ENCODE measurements around the gene ZNF467. TPM values are rescaled to one million over a fixed set of nuclear protein-coding genes. Genes with fewer than 3 reads are reported as not detected.

The ZNF467 gene
- total and polyA plus RNA-seq, 2 donors (not counting 3 experiments of a cell fraction or from before 2014, with no cell fraction given): 4.2 to 8.9 TPM

- BruUV-seq (replicated peaks): no TSS peak
- FAIRE-seq: no peak
Observed at GRCh38 chr7:149803551-149804074, 30.2 kb upstream of the ZNF467 start.

GRCh38 chr7:149802966-149803365, 29.6 kb upstream of the ZNF467 start:
- Histone ChIP-seq H3K4me2 (ENCODE audit: insufficient read depth, low read length) (no peak overlapping the region), H4K20me1 (replicated peaks; ENCODE audit: control insufficient read depth, extremely low read depth, insufficient read depth, low read length) (no peaks in the 10 kb centered on the region), H3K79me2 (ENCODE audit: control insufficient read depth, insufficient read depth, low read length) (no peaks in the 10 kb centered on the region), H2AFZ (ENCODE audit: low read depth, low read length) (no peak overlapping the region), H3K4me1 (ENCODE audit: control insufficient read depth, extremely low read depth, insufficient read depth, low read length) (no peaks in the 10 kb centered on the region), H3K36me3 (ENCODE audit: control insufficient read depth in 2 of 2, extremely low read depth in 1 of 2, insufficient read depth in 2 of 2, low read length in 2 of 2) (no peaks in the 10 kb centered on the region), H3K9ac (replicated peaks; ENCODE audit: extremely low read depth, insufficient read depth, low read length) (no peak overlapping the region), H3K9me1 (replicated peaks; ENCODE audit: control insufficient read depth, extremely low read depth, insufficient read depth, low read length) (no peaks in the 10 kb centered on the region), H3K4me3 (replicated peaks in 1 of 3; ENCODE audit: insufficient read depth in 1 of 3, low read depth in 1 of 3, low read length in 3 of 3) (no peak overlapping the region), H3K27me3 (ENCODE audit: control insufficient read depth in 2 of 2, insufficient read depth in 2 of 2, low read length in 2 of 2) (no peaks in the 10 kb centered on the region), H3K9me3 (replicated peaks; ENCODE audit: control insufficient read depth, insufficient read depth, low read length) (no peaks in the 10 kb centered on the region), H3K27ac (ENCODE audit: insufficient read depth, low read depth, low read length) (no peak overlapping the region)
- no peak for TF ChIP-seq MAX (IDR thresholded peaks at IDR 0.05; ENCODE audit: insufficient read depth, insufficient read length)
- no peak for TF ChIP-seq CTCF (IDR thresholded peaks at IDR 0.05; ENCODE audit: extremely low read depth in 1 of 2, insufficient read depth in 1 of 2, low read depth in 1 of 2, low read length in 2 of 2)
- no peak for TF ChIP-seq MYC (IDR thresholded peaks at IDR 0.05; ENCODE audit: low read depth, low read length)
- TF ChIP-seq GATA2 (IDR thresholded peaks at IDR 0.05; ENCODE audit: insufficient read depth, insufficient read length, low read depth, low read length): no peak
- TF ChIP-seq POLR2A (IDR thresholded peaks at IDR 0.05; ENCODE audit: low read depth, low read length): no peak
- TF ChIP-seq EZH2 (IDR thresholded peaks at IDR 0.05; ENCODE audit: borderline replicate concordance, low read depth, low read length, severe bottlenecking): no peak
- no peak for TF ChIP-seq JUN (IDR thresholded peaks at IDR 0.05; ENCODE audit: borderline replicate concordance, insufficient read depth, insufficient read length, low read depth)
- TF ChIP-seq FOS (IDR thresholded peaks at IDR 0.05; ENCODE audit: borderline replicate concordance, insufficient read depth, low read length): no peak
- no peak for TF ChIP-seq POLR2AphosphoS5 (IDR thresholded peaks at IDR 0.05; ENCODE audit: insufficient read depth, low read depth, low read length)
- BruUV-seq (replicated peaks): no TSS peak
- CTCF ChIA-PET: no interaction called here
- dilution Hi-C loops (cut with MboI; ENCODE audit: extremely low pct_ligation_motif_present, low sequenced_read_pairs): no loop called here
- intact Hi-C loops (cut with micrococcal nuclease): no loop called here
- POLR2A ChIA-PET: no interaction called here
- DNase-seq (ENCODE audit: low read depth, low spot score): no peak
- no peak for FAIRE-seq

More at GRCh38 chr7:149803551-149804074, 30.2 kb upstream of the ZNF467 start:
- Histone ChIP-seq H2AFZ (ENCODE audit: low read depth, low read length) (no peak overlapping the region), H3K4me1 (ENCODE audit: control insufficient read depth, extremely low read depth, insufficient read depth, low read length) (no peaks in the 10 kb centered on the region), H3K9ac (replicated peaks; ENCODE audit: extremely low read depth, insufficient read depth, low read length) (no peak overlapping the region), H3K9me1 (replicated peaks; ENCODE audit: control insufficient read depth, extremely low read depth, insufficient read depth, low read length) (no peaks in the 10 kb centered on the region), H4K20me1 (replicated peaks; ENCODE audit: control insufficient read depth, extremely low read depth, insufficient read depth, low read length) (no peaks in the 10 kb centered on the region), H3K36me3 (ENCODE audit: control insufficient read depth in 2 of 2, extremely low read depth in 1 of 2, insufficient read depth in 2 of 2, low read length in 2 of 2) (no peaks in the 10 kb centered on the region), H3K27me3 (ENCODE audit: control insufficient read depth in 2 of 2, insufficient read depth in 2 of 2, low read length in 2 of 2) (no peaks in the 10 kb centered on the region), H3K4me3 (replicated peaks in 1 of 3; ENCODE audit: insufficient read depth in 1 of 3, low read depth in 1 of 3, low read length in 3 of 3) (no peak overlapping the region), H3K27ac (ENCODE audit: insufficient read depth, low read depth, low read length) (no peak overlapping the region), H3K9me3 (replicated peaks; ENCODE audit: control insufficient read depth, insufficient read depth, low read length) (no peaks in the 10 kb centered on the region), H3K4me2 (ENCODE audit: insufficient read depth, low read length) (no peak overlapping the region), H3K79me2 (ENCODE audit: control insufficient read depth, insufficient read depth, low read length) (no peaks in the 10 kb centered on the region)
- CTCF ChIA-PET: no interaction called here
- intact Hi-C loops (cut with micrococcal nuclease) (no loop called here), dilution Hi-C loops (cut with MboI; ENCODE audit: extremely low pct_ligation_motif_present, low sequenced_read_pairs) (no loop called here)
- DNase-seq (ENCODE audit: low read depth, low spot score): no peak
- no peak for TF ChIP-seq GATA2 (IDR thresholded peaks at IDR 0.05; ENCODE audit: insufficient read depth, insufficient read length, low read depth, low read length)
- no peak for TF ChIP-seq FOS (IDR thresholded peaks at IDR 0.05; ENCODE audit: borderline replicate concordance, insufficient read depth, low read length)
- no peak for TF ChIP-seq JUN (IDR thresholded peaks at IDR 0.05; ENCODE audit: borderline replicate concordance, insufficient read depth, insufficient read length, low read depth)
- POLR2A ChIA-PET: no interaction called here

All from endothelial cell of umbilical vein (primary cell).